Osteoblast (primary cell): ENCODE measurements around the gene DHRS2. TPM values are rescaled to one million over a fixed set of nuclear protein-coding genes. Genes with fewer than 3 reads are reported as not detected.

Experiments used
- DNase-seq: peaks from one replicate; pipeline ENCODE4 v3.0.0; 2011; ENCODE audit warnings: low spot score, mixed read lengths; ENCODE audit not compliant: insufficient read length; ENCODE audit errors: missing footprints
- H2AFZ ChIP-seq: 2 replicates; pipeline ENCODE4 v1.6.0; 2011; ENCODE audit warnings: mild to moderate bottlenecking, low read length
- H3K27ac ChIP-seq: 2 replicates; pipeline ENCODE4 v1.5.1; 2011; ENCODE audit warnings: mild to moderate bottlenecking, low read depth, low read length, moderate library complexity
- H3K27me3 ChIP-seq: 2 replicates; pipeline ENCODE4 v1.6.0; 2012; ENCODE audit warnings: mild to moderate bottlenecking, control low read depth, inconsistent platforms, low read length, moderate library complexity; ENCODE audit not compliant: insufficient read depth
- H3K36me3 ChIP-seq: 2 replicates; pipeline ENCODE4 v1.5.1; 2011; ENCODE audit warnings: mild to moderate bottlenecking, low read length, control low read depth, moderate library complexity; ENCODE audit not compliant: insufficient read depth
- H3K4me1 ChIP-seq: 2 replicates; pipeline ENCODE4 v1.5.1; 2011; ENCODE audit warnings: mild to moderate bottlenecking, low read length, control low read depth, moderate library complexity; ENCODE audit not compliant: insufficient read depth
- H3K4me2 ChIP-seq: 2 replicates; pipeline ENCODE4 v1.6.0; 2011; ENCODE audit warnings: mild to moderate bottlenecking, low read length; ENCODE audit not compliant: insufficient read depth
- H3K4me3 ChIP-seq: fragments of 200-600 bp; sonication (generic); 3 replicates; pipeline ENCODE4 v1.5.1; 2012; ENCODE audit warnings: mild to moderate bottlenecking, low read length, inconsistent platforms; ENCODE audit not compliant: insufficient read depth
- H3K79me2 ChIP-seq: 2 replicates; pipeline ENCODE4 v1.6.0; 2012; ENCODE audit warnings: mild to moderate bottlenecking, low read length, control low read depth, inconsistent platforms; ENCODE audit not compliant: insufficient read depth
- H3K9me3 ChIP-seq: 2 replicates; pipeline ENCODE4 v1.5.1; 2011; ENCODE audit warnings: low read depth, low read length, control low read depth
- H4K20me1 ChIP-seq: 2 replicates; pipeline ENCODE4 v1.6.0; 2012; ENCODE audit warnings: mild to moderate bottlenecking, low read length, control low read depth; ENCODE audit not compliant: insufficient read depth
- CTCF ChIP-seq: IDR thresholded peaks from 2 replicates; pipeline ENCODE4 v1.5.1; 2011; ENCODE audit warnings: mild to moderate bottlenecking, low read depth, low read length, moderate library complexity; ENCODE audit errors: extremely low read depth
- total RNA-seq: library from RNA; depleted of rRNA; stranded (reverse); fragments of >200 nt; gene quantifications from 2 replicates; pipeline ENCODE4 v1.2.3, GENCODE V29; 2012

The DHRS2 gene
- total RNA-seq, 1 donor = under 0.01 TPM

GRCh38 chr14:23669441-23669840, 33.3 kb downstream of the DHRS2 start:
- no peaks in the 10 kb centered on the region for H4K20me1 ChIP-seq
- H3K36me3 ChIP-seq = no peaks in the 10 kb centered on the region
- TF ChIP-seq CTCF = no peak

GRCh38 chr14:23670481-23670880, 34.3 kb downstream of the DHRS2 start:
- no peaks in the 10 kb centered on the region for H3K36me3 ChIP-seq
- no peak overlapping the region for H3K4me2 ChIP-seq
- no peak overlapping the region for H3K4me3 ChIP-seq
- DNase-seq = no peak
- H3K4me1 ChIP-seq = no peaks in the 10 kb centered on the region
- peaks cover 3% of the 10 kb centered on the region for H3K27me3 ChIP-seq
- no peaks in the 10 kb centered on the region for H3K79me2 ChIP-seq
- no peak overlapping the region for H3K27ac ChIP-seq
- H4K20me1 ChIP-seq = no peaks in the 10 kb centered on the region
- H3K9me3 ChIP-seq = no peaks in the 10 kb centered on the region
- H2AFZ ChIP-seq = no peak overlapping the region
- TF ChIP-seq CTCF = no peak

More at GRCh38 chr14:23669441-23669840, 33.3 kb downstream of the DHRS2 start:
- H3K4me3 ChIP-seq = no peak overlapping the region
- H3K4me1 ChIP-seq = no peaks in the 10 kb centered on the region
- no peak overlapping the region for H2AFZ ChIP-seq
- no peaks in the 10 kb centered on the region for H3K9me3 ChIP-seq
- no peaks in the 10 kb centered on the region for H3K79me2 ChIP-seq
- DNase-seq = no peak
- H3K27me3 ChIP-seq = peaks cover 3% of the 10 kb centered on the region
- no peak overlapping the region for H3K4me2 ChIP-seq
- no peak overlapping the region for H3K27ac ChIP-seq

DNA sequence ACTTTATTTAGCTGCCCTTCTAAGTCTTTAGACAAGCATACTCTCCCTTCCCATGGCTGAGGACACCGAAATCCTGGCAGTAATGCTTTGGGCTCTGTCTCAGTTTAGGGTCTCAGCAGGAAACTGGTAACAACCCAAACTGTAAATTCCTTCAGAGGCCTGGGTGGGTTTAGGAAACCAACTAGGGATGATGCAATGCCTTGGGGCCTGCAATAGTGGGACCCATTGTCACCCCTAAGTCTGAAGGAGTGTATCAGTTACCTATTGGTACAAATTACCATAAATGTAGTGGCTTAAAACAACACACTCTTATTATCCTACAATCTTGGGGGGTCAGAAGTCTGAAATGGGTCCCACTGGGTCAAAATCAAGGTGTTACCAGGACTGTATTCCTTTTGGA, 36.0 kb downstream of the DHRS2 start:
- peaks cover 3% of the 10 kb centered on the region for H3K27me3 ChIP-seq
- H3K79me2 ChIP-seq = no peaks in the 10 kb centered on the region
- no peak overlapping the region for H3K4me2 ChIP-seq
- TF ChIP-seq CTCF = no peak
- H2AFZ ChIP-seq = no peak overlapping the region
- H3K9me3 ChIP-seq = no peaks in the 10 kb centered on the region
- no peaks in the 10 kb centered on the region for H4K20me1 ChIP-seq
- H3K36me3 ChIP-seq = no peaks in the 10 kb centered on the region
- H3K27ac ChIP-seq = no peak overlapping the region
- H3K4me1 ChIP-seq = no peaks in the 10 kb centered on the region
- no peak overlapping the region for H3K4me3 ChIP-seq
- DNase-seq = no peak

DNA sequence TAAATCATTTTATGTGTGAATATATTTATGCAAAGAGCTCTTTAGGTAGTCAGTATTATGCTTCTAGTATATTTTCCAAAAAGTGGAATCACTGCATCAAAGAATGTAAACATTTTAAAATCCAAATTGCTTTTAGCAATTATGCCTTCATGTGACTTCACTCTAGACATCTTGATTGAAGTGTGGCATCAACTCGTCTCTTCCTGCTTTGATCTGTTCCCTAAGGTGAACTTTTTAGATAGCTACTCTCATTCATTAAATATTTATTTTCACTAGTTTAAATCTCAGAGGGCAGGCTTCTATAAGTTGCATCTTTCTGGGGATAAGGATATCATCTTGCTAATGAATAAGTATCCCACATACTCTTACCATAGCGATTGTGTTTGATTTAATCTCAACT, 39.2 kb downstream of the DHRS2 start:
- Histone ChIP-seq H3K4me3 (no peak overlapping the region), H2AFZ (no peak overlapping the region), H4K20me1 (no peaks in the 10 kb centered on the region), H3K4me2 (no peak overlapping the region), H3K4me1 (no peaks in the 10 kb centered on the region), H3K9me3 (no peaks in the 10 kb centered on the region), H3K27me3 (peaks cover 3% of the 10 kb centered on the region), H3K79me2 (no peaks in the 10 kb centered on the region), H3K36me3 (no peaks in the 10 kb centered on the region), H3K27ac (no peak overlapping the region)
- DNase-seq = no peak
- no peak for TF ChIP-seq CTCF
